ENCODE results near the gene EXOSC10.

Gene EXOSC10

DNA sequence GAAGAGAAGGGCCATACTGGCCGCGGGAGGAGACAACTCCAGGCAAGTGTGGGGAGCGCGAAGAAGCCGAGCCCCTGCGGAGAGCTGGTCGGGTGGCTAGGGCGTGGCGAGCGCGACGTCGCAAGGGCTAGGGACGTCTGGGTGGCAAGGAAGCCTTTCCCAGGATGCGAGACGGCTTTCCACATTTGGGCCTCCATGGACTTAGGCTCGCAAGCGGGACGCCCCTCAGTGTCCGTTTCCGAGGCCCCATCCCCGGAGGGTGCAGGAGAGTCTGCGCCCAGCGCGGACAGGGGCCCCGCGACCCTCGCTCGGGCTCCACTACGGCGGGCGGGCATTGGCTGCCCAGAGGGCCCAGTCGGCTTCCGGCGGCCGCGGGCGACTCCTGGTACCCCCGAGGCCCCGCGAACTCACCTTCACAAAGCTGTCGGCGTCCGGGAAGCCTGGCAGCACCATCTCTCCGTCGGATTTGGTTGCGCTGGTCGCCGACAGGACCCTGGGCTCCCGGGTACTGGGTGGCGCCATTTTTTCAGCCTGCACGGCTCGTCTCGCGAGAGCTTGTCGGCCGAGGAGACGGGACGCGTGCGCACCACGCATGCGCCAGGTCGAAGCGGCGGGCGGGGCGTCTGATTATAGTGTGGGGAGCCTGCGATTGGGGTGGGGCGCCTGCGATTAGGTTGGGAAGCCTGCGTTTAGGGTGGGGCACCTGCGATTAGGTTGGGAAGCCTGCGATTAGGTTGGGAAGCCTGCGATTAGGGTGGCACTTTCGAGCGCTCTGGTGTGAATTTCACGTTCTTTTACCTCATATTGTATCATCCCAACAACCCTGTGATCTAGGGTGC is at the start of gene EXOSC10:
TSS of gene EXOSC10 (minus strand) at position 560 of the 839 bp plus-strand sequence. CDS start at position 522, 38 bp downstream.
- peak within 1 kb of the TSS; percentile 98 for H3K4me3 ChIP-seq (ENCODE audit: low read depth, low read length)
- peak; percentile 90 for DNase-seq (ENCODE audit: low read depth)
- TF ChIP-seq, protein P1, sequence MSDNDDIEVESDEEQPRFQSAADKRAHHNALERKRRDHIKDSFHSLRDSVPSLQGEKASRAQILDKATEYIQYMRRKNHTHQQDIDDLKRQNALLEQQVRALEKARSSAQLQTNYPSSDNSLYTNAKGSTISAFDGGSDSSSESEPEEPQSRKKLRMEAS (IDR thresholded peaks at IDR 0.05; ENCODE audit: low read depth, low read length), result peak; percentile 64
- TF ChIP-seq MYC (IDR thresholded peaks at IDR 0.05; ENCODE audit: low read depth, low read length) (no peak; the same call in none of the 2 replicates), POLR2A (IDR thresholded peaks at IDR 0.05; ENCODE audit: extremely low read depth, insufficient read length) (peak; percentile 62)
- TF ChIP-seq, protein P2, sequence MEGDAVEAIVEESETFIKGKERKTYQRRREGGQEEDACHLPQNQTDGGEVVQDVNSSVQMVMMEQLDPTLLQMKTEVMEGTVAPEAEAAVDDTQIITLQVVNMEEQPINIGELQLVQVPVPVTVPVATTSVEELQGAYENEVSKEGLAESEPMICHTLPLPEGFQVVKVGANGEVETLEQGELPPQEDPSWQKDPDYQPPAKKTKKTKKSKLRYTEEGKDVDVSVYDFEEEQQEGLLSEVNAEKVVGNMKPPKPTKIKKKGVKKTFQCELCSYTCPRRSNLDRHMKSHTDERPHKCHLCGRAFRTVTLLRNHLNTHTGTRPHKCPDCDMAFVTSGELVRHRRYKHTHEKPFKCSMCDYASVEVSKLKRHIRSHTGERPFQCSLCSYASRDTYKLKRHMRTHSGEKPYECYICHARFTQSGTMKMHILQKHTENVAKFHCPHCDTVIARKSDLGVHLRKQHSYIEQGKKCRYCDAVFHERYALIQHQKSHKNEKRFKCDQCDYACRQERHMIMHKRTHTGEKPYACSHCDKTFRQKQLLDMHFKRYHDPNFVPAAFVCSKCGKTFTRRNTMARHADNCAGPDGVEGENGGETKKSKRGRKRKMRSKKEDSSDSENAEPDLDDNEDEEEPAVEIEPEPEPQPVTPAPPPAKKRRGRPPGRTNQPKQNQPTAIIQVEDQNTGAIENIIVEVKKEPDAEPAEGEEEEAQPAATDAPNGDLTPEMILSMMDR (IDR thresholded peaks at IDR 0.05; ENCODE audit: low read depth, low read length), result no peak

DNA sequence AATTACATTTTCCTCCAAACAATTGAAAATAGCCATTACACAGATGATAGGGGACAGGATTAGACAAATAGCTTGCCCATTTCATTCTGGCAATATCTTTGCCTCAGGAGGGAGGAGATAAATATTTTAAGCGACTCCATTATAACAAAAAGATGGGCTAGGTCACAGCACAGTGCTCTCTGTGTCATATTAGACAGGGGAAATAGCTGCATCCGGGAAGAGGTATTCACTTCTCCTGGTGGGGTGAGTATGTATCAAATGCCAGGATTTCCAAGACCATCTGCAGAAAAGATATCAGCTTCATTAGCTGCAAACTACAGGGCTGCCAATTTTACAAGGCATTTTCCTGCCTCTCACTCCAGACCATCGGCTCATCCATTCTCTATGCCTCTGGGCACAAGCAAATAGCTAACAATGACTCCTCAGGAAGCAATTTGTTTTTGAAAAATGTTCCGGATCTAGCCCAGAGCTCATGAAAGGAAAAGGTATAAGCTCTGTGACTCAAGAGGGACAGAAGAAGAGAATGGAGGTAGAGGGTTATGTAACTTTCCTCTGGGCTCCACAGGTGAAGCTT is 47.6 kb upstream of the EXOSC10 start:
- TF ChIP-seq, protein P2 (IDR thresholded peaks at IDR 0.05; ENCODE audit: low read depth, low read length), result no peak
- TF ChIP-seq, protein P1 (IDR thresholded peaks at IDR 0.05; ENCODE audit: low read depth, low read length), result no peak
- TF ChIP-seq POLR2A (IDR thresholded peaks at IDR 0.05; ENCODE audit: extremely low read depth, insufficient read length), result no peak
- no peak for TF ChIP-seq MYC (IDR thresholded peaks at IDR 0.05; ENCODE audit: low read depth, low read length)
- H3K4me3 ChIP-seq (ENCODE audit: low read depth, low read length), result no peak overlapping the region
- no peak for DNase-seq (ENCODE audit: low read depth)

DNA sequence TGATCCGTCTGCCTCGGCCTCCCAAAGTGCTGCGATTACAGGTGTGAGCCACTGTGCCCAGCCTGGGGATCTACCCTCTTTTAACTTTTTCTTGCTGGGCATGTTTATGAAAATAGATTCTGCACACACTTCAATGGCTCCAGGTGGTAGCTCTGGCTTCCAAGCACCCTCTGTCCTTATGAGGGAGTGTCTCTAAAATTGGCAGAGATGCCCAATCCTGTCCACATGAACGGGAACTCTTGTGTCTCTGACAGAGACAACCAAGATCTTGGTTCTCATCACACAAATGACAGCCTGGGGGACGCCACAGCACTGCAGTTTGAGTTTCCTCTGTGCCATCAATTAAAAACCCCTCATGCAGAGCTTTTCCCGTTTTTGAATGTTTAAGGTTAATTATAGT is 46.1 kb upstream of the EXOSC10 start:
- no peak overlapping the region for H3K4me3 ChIP-seq (ENCODE audit: low read depth, low read length)
- DNase-seq (ENCODE audit: low read depth), result no peak
- TF ChIP-seq MYC (IDR thresholded peaks at IDR 0.05; ENCODE audit: low read depth, low read length) (no peak), POLR2A (IDR thresholded peaks at IDR 0.05; ENCODE audit: extremely low read depth, insufficient read length) (no peak)
- TF ChIP-seq, protein P2 (IDR thresholded peaks at IDR 0.05; ENCODE audit: low read depth, low read length), result no peak
- TF ChIP-seq, protein P1 (IDR thresholded peaks at IDR 0.05; ENCODE audit: low read depth, low read length), result no peak

DNA sequence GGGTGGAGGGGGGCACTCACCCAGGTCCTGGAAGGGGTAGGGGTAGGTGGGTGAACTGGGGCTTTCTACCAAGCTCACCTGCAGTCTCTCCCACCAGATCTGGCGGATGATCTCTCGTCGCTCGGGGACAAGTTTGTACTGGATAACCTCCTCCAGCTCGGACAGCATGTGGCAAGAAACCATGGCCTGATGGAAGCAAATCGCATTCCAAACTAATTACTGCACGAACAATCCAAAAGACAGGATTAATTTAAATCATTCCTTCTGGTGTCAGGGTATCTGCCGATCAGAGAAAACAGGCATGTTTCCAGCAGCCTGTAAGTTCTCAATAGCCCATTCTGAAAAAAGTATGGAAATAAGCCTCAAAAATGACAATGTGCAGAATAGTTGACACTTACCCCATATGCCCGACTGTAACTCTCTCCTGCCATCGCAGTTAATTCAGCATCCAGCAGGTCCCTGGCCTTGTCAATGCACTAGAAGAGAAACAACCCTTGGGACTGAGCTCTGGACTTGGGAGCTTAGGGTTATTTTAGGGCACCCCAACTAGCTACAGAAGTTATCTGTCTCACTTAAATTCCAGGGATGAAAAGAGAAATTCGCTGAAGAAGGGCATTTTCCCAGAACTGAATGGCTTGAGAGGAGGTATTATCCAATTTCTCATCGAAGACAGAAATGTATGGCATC is 45.0 kb upstream of the EXOSC10 start:
- no peak overlapping the region for H3K4me3 ChIP-seq (ENCODE audit: low read depth, low read length)
- TF ChIP-seq MYC (IDR thresholded peaks at IDR 0.05; ENCODE audit: low read depth, low read length) (no peak), POLR2A (IDR thresholded peaks at IDR 0.05; ENCODE audit: extremely low read depth, insufficient read length) (no peak)
- TF ChIP-seq, protein P2 (IDR thresholded peaks at IDR 0.05; ENCODE audit: low read depth, low read length), result no peak
- TF ChIP-seq, protein P1 (IDR thresholded peaks at IDR 0.05; ENCODE audit: low read depth, low read length), result no peak
- no peak for DNase-seq (ENCODE audit: low read depth)

DNA sequence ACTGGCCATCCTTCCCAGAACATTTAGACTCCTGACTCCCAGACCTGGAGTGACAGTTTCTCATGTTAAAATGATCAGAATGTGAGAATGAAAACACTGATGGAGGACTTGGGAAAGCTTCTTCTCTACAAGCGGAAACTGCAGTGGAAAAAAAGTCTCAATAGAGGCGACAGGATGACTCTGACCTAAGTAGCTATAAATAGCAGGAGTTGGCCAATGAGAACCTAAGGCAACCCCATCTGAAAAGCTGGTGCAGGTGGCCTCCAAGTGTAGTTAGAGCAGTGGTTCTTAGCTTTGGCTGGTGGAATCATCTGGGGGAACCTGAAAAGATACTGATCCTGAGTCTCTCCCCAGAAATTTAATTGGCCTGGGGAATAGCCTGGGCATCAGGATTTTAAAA is 44.2 kb upstream of the EXOSC10 start:
- TF ChIP-seq, protein P2 (IDR thresholded peaks at IDR 0.05; ENCODE audit: low read depth, low read length), result no peak
- TF ChIP-seq, protein P1 (IDR thresholded peaks at IDR 0.05; ENCODE audit: low read depth, low read length), result no peak
- TF ChIP-seq POLR2A (IDR thresholded peaks at IDR 0.05; ENCODE audit: extremely low read depth, insufficient read length) (no peak), MYC (IDR thresholded peaks at IDR 0.05; ENCODE audit: low read depth, low read length) (no peak)
- H3K4me3 ChIP-seq (ENCODE audit: low read depth, low read length), result no peak overlapping the region
- no peak for DNase-seq (ENCODE audit: low read depth)

Data from NB4 (cell line).